ENCODE results near the gene MPPE1. TPM values are rescaled to one million over a fixed set of nuclear protein-coding genes. Genes with fewer than 3 reads are reported as not detected.
"Not testable (repeated sequence)": the region's sequence is repeated elsewhere in the genome, so short reads cannot be mapped to it uniquely, and the experiment has no call there.

The MPPE1 gene
- total and polyA plus RNA-seq, 4 experiments from 2014 or later: 28.5 to 79.7 (median 59.6) TPM

- Mint-ChIP-seq H3K4me3 (peak overlapping the region in 6 of 8 donors; percentile 6 to 49 (median 38)), H3K9me3 (no peaks in the 10 kb centered on the region), H3K27me3 (no peaks in the 10 kb centered on the region), H3K27ac (peak overlapping the region in 4 of 7 donors; percentile 18 to 68 (median 45)), H3K36me3 (peaks cover 15 to 36% of the 10 kb centered on the region in 2 donors), H3K4me1 (peaks cover 14 to 47% (median 26%) of the 10 kb centered on the region in 4 donors)
- ChIA-PET POLR2A (ENCODE audit: partially characterized antibody) (interaction anchor here (1.3 to 2.0 kb wide), 2 partner anchors 54 to 56 kb away, joined by 4 read pairs; no protein-coding TSS in a partner anchor), CTCF (ENCODE audit: partially characterized antibody) (interaction anchor here (0.8 kb wide), 1 partner anchor 89 kb away, joined by 3 read pairs; no protein-coding TSS in a partner anchor)
- H3K4me1 ChIP-seq (ENCODE audit: insufficient read depth, low read length): peaks cover 20% of the 10 kb centered on the region
- no peaks in the 10 kb centered on the region for H3K27me3 ChIP-seq (ENCODE audit: insufficient read depth, low read length)
- H3K36me3 ChIP-seq (ENCODE audit: insufficient read depth, low read length): peaks cover 17% of the 10 kb centered on the region
- no peaks in the 10 kb centered on the region for H3K9me3 ChIP-seq (ENCODE audit: control insufficient read depth in 1 of 2, low read length in 2 of 2)
- DNase-seq: no peak
- intact Hi-C loops (cut with micrococcal nuclease): loop anchor here (5.0 to 10.0 kb wide), 2 partner anchors 976 to 1039 kb away; partner anchors contain the start of genes PTPN2 and SEH1L
- no peak overlapping the region for H3K27ac ChIP-seq (ENCODE audit: low read depth, low read length)
- no peak overlapping the region for H3K4me3 ChIP-seq (ENCODE audit: low read length in 2 of 2)
These were observed 1.9 kb downstream of the MPPE1 start for GRCh38 chr18:11906176-11906575.

- ChIA-PET CTCF (ENCODE audit: partially characterized antibody) (interaction anchor here (0.7 to 0.8 kb wide), 2 partner anchors 33 to 89 kb away, joined by 3 read pairs; no protein-coding TSS in a partner anchor), POLR2A (ENCODE audit: partially characterized antibody) (interaction anchor here (1.3 to 2.0 kb wide), 2 partner anchors 54 to 55 kb away, joined by 4 read pairs; no protein-coding TSS in a partner anchor)
- Histone ChIP-seq H3K36me3 (ENCODE audit: insufficient read depth, low read length) (peaks cover 17% of the 10 kb centered on the region), H3K4me1 (ENCODE audit: insufficient read depth, low read length) (peaks cover 20% of the 10 kb centered on the region), H3K9me3 (ENCODE audit: control insufficient read depth in 1 of 2, low read length in 2 of 2) (no peaks in the 10 kb centered on the region), H3K4me3 (ENCODE audit: low read length in 2 of 2) (no peak overlapping the region), H3K27me3 (ENCODE audit: insufficient read depth, low read length) (no peaks in the 10 kb centered on the region), H3K27ac (ENCODE audit: low read depth, low read length) (no peak overlapping the region)
- Mint-ChIP-seq H3K4me3 (peak overlapping the region in 2 of 8 donors; percentile 39 to 42), H3K27ac (peak overlapping the region in 3 of 7 donors; percentile 35 to 68 (median 57)), H3K4me1 (peaks cover 14 to 47% (median 26%) of the 10 kb centered on the region in 4 donors), H3K27me3 (no peaks in the 10 kb centered on the region), H3K36me3 (peaks cover 15 to 36% of the 10 kb centered on the region in 2 donors), H3K9me3 (no peaks in the 10 kb centered on the region)
- DNase-seq: no peak
- intact Hi-C loops (cut with micrococcal nuclease): loop anchor here (5.0 to 10.0 kb wide), 2 partner anchors 977 to 1039 kb away; partner anchors contain the start of genes PTPN2 and SEH1L
These were observed 2.5 kb downstream of the MPPE1 start for GRCh38 chr18:11905613-11906012.

GRCh38 chr18:11902522-11903292 is 5.4 kb downstream of the MPPE1 start:
- Histone ChIP-seq H3K27me3 (ENCODE audit: insufficient read depth, low read length) (no peaks in the 10 kb centered on the region), H3K36me3 (ENCODE audit: insufficient read depth, low read length) (peaks cover 18% of the 10 kb centered on the region), H3K27ac (ENCODE audit: low read depth, low read length) (no peak overlapping the region), H3K4me3 (ENCODE audit: low read length in 2 of 2) (no peak overlapping the region), H3K4me1 (ENCODE audit: insufficient read depth, low read length) (peaks cover 10% of the 10 kb centered on the region), H3K9me3 (ENCODE audit: control insufficient read depth in 1 of 2, low read length in 2 of 2) (no peaks in the 10 kb centered on the region)
- intact Hi-C loops (cut with micrococcal nuclease): loop anchor here (10.0 kb wide), 1 partner anchor 1042 kb away; the partner anchor contains the start of gene SEH1L
- DNase-seq: no peak
- Mint-ChIP-seq H3K27me3 (no peaks in the 10 kb centered on the region), H3K36me3 (peaks cover 20 to 38% of the 10 kb centered on the region in 2 donors), H3K27ac (peak overlapping the region in 1 of 7 donors; percentile 23), H3K4me3 (no peak overlapping the region), H3K9me3 (no peaks in the 10 kb centered on the region), H3K4me1 (peaks cover 12 to 35% (median 17%) of the 10 kb centered on the region in 4 donors)
- ChIA-PET CTCF (ENCODE audit: partially characterized antibody) (no interaction called here), POLR2A (ENCODE audit: partially characterized antibody) (no interaction called here)

- intact Hi-C loops (cut with micrococcal nuclease): loop anchor here (10.0 kb wide), 1 partner anchor 1043 kb away; the partner anchor contains the start of gene SEH1L
- no peak for DNase-seq
- Histone ChIP-seq H3K27ac (ENCODE audit: low read depth, low read length) (no peak overlapping the region), H3K9me3 (ENCODE audit: control insufficient read depth in 1 of 2, low read length in 2 of 2) (no peaks in the 10 kb centered on the region), H3K27me3 (ENCODE audit: insufficient read depth, low read length) (no peaks in the 10 kb centered on the region), H3K4me1 (ENCODE audit: insufficient read depth, low read length) (peaks cover 2% of the 10 kb centered on the region), H3K4me3 (ENCODE audit: low read length in 2 of 2) (no peak overlapping the region), H3K36me3 (ENCODE audit: insufficient read depth, low read length) (peaks cover 23% of the 10 kb centered on the region)
- Mint-ChIP-seq H3K36me3 (peaks cover 24 to 43% of the 10 kb centered on the region in 2 donors), H3K27ac (peak overlapping the region in 2 of 7 donors; percentile 23 to 30), H3K27me3 (no peaks in the 10 kb centered on the region), H3K4me3 (no peak overlapping the region), H3K9me3 (no peaks in the 10 kb centered on the region), H3K4me1 (peaks cover 8 to 27% (median 12%) of the 10 kb centered on the region in 4 donors)
- CTCF ChIA-PET (ENCODE audit: partially characterized antibody): no interaction called here
- POLR2A ChIA-PET (ENCODE audit: partially characterized antibody): no interaction called here
These were observed 6.2 kb downstream of the MPPE1 start for GRCh38 chr18:11901826-11902438.

- no peak for DNase-seq
- Histone ChIP-seq H3K27ac (ENCODE audit: low read depth, low read length) (no peak overlapping the region), H3K36me3 (ENCODE audit: insufficient read depth, low read length) (peaks cover 19% of the 10 kb centered on the region), H3K4me1 (ENCODE audit: insufficient read depth, low read length) (no peaks in the 10 kb centered on the region), H3K4me3 (ENCODE audit: low read length in 2 of 2) (no peak overlapping the region), H3K27me3 (ENCODE audit: insufficient read depth, low read length) (no peaks in the 10 kb centered on the region), H3K9me3 (ENCODE audit: control insufficient read depth in 1 of 2, low read length in 2 of 2) (no peaks in the 10 kb centered on the region)
- H3K36me3 Mint-ChIP-seq: peaks cover 30 to 50% of the 10 kb centered on the region in 2 donors
- H3K4me3 Mint-ChIP-seq: no peak overlapping the region
- ChIA-PET CTCF (ENCODE audit: partially characterized antibody) (no interaction called here), POLR2A (ENCODE audit: partially characterized antibody) (no interaction called here)
- H3K4me1 Mint-ChIP-seq: peaks cover 4 to 13% (median 8%) of the 10 kb centered on the region in 4 donors
- intact Hi-C loops (cut with micrococcal nuclease): no loop called here
- H3K27ac Mint-ChIP-seq: no peak overlapping the region
- H3K9me3 Mint-ChIP-seq: no peaks in the 10 kb centered on the region
- H3K27me3 Mint-ChIP-seq: no peaks in the 10 kb centered on the region
These were observed 9.1 kb downstream of the MPPE1 start for GRCh38 chr18:11899063-11899462.

- POLR2A ChIA-PET (ENCODE audit: partially characterized antibody): no interaction called here
- no peak overlapping the region for H3K4me3 Mint-ChIP-seq
- peaks cover 27% of the 10 kb centered on the region for H3K36me3 ChIP-seq (ENCODE audit: insufficient read depth, low read length)
- DNase-seq: no peak
- no peaks in the 10 kb centered on the region for H3K27me3 ChIP-seq (ENCODE audit: insufficient read depth, low read length)
- peaks cover 1 to 9% (median 8%) of the 10 kb centered on the region in 4 donors for H3K4me1 Mint-ChIP-seq
- peaks cover 35 to 53% of the 10 kb centered on the region in 2 donors for H3K36me3 Mint-ChIP-seq
- no peaks in the 10 kb centered on the region for H3K9me3 ChIP-seq (ENCODE audit: control insufficient read depth in 1 of 2, low read length in 2 of 2)
- H3K27ac Mint-ChIP-seq: peak overlapping the region in 1 of 7 donors; percentile 55
- H3K4me1 ChIP-seq (ENCODE audit: insufficient read depth, low read length): no peaks in the 10 kb centered on the region
- intact Hi-C loops (cut with micrococcal nuclease): no loop called here
- CTCF ChIA-PET (ENCODE audit: partially characterized antibody): no interaction called here
- H3K27me3 Mint-ChIP-seq: no peaks in the 10 kb centered on the region
- no peaks in the 10 kb centered on the region for H3K9me3 Mint-ChIP-seq
- H3K4me3 ChIP-seq (ENCODE audit: low read length in 2 of 2): no peak overlapping the region
- H3K27ac ChIP-seq (ENCODE audit: low read depth, low read length): no peak overlapping the region
These were observed 10.3 kb downstream of the MPPE1 start for GRCh38 chr18:11897781-11898180.

- intact Hi-C loops (cut with micrococcal nuclease); H3K4me3 ChIP-seq (ENCODE audit: low read length in 2 of 2); H3K27ac ChIP-seq (ENCODE audit: low read depth, low read length); POLR2A ChIA-PET (ENCODE audit: partially characterized antibody); H3K4me1 ChIP-seq (ENCODE audit: insufficient read depth, low read length); H3K4me3 Mint-ChIP-seq; CTCF ChIA-PET (ENCODE audit: partially characterized antibody); H3K9me3 Mint-ChIP-seq; H3K27me3 Mint-ChIP-seq; H3K27me3 ChIP-seq (ENCODE audit: insufficient read depth, low read length); H3K9me3 ChIP-seq (ENCODE audit: control insufficient read depth in 1 of 2, low read length in 2 of 2); H3K4me1 Mint-ChIP-seq; DNase-seq; H3K27ac Mint-ChIP-seq: not testable (repeated sequence)
- peaks cover 41% of the 10 kb centered on the region for H3K36me3 ChIP-seq (ENCODE audit: insufficient read depth, low read length)
- H3K36me3 Mint-ChIP-seq: peaks cover 37 to 63% of the 10 kb centered on the region in 2 donors
These were observed 15.7 kb downstream of the MPPE1 start for GRCh38 chr18:11892438-11892837.
